Neutrophil (primary cell): Measurements from ENCODE around the gene KCNQ1.

Experiments used
- H3K27ac ChIP-seq: fragments of 200-600 bp; sonication (generic); 2 replicates; pipeline ENCODE4 v1.5.1; 2016; ENCODE audit warnings: mild to moderate bottlenecking, moderate library complexity
- H3K27me3 ChIP-seq: fragments of 200-600 bp; sonication (generic); 2 replicates; pipeline ENCODE4 v1.6.0; 2016; ENCODE audit warnings: mild to moderate bottlenecking
- H3K36me3 ChIP-seq: fragments of 200-600 bp; sonication (generic); 2 replicates; pipeline ENCODE4 v1.5.1; 2017
- H3K4me1 ChIP-seq, 2 experiments: fragments of 200-600 bp in 1 of 2; sonication (generic) in 1 of 2; 1 replicate in 1 of 2; 2 replicates in 1 of 2; pipeline versions ENCODE4 v1.5.1 to v1.6.1; 2013 to 2016; ENCODE audit warnings: low read depth in 1 of 2, low read length in 1 of 2, mild to moderate bottlenecking in 1 of 2, moderate library complexity in 1 of 2; ENCODE audit not compliant: control insufficient read depth in 1 of 2, insufficient read depth in 1 of 2
- H3K4me3 ChIP-seq, 2 experiments: fragments of 200-600 bp in 1 of 2; sonication (generic) in 1 of 2; 1 replicate in 1 of 2; 2 replicates in 1 of 2; pipeline ENCODE4 v1.5.1; 2013 to 2016; ENCODE audit warnings: low read depth in 1 of 2, low read length in 1 of 2, mild to moderate bottlenecking in 1 of 2, moderate library complexity in 1 of 2
- H3K9me3 ChIP-seq: fragments of 200-600 bp; sonication (generic); 2 replicates; pipeline ENCODE4 v1.5.1; 2016
- CTCF ChIP-seq: fragments of 200-600 bp; sonication (generic); IDR thresholded peaks from 2 replicates; pipeline ENCODE4 v1.5.1; 2016; ENCODE audit warnings: antibody characterized with exemption

The KCNQ1 gene

GRCh38 chr11:2891326-2892214 lies 446.8 kb downstream of the KCNQ1 start:
- no peak for TF ChIP-seq CTCF
- H3K36me3 ChIP-seq: no peaks in the 10 kb centered on the region
- peaks cover 63% of the 10 kb centered on the region for H3K27me3 ChIP-seq
- peak overlapping the region; percentile 55 to 64 for H3K4me3 ChIP-seq
- peaks cover 17 to 24% of the 10 kb centered on the region in 2 experiments for H3K4me1 ChIP-seq
- H3K27ac ChIP-seq: peak overlapping the region; percentile 76
- no peaks in the 10 kb centered on the region for H3K9me3 ChIP-seq

GRCh38 chr11:2892215-2892966 lies 447.6 kb downstream of the KCNQ1 start:
- H3K4me3 ChIP-seq: peak overlapping the region; percentile 55 to 64

DNA sequence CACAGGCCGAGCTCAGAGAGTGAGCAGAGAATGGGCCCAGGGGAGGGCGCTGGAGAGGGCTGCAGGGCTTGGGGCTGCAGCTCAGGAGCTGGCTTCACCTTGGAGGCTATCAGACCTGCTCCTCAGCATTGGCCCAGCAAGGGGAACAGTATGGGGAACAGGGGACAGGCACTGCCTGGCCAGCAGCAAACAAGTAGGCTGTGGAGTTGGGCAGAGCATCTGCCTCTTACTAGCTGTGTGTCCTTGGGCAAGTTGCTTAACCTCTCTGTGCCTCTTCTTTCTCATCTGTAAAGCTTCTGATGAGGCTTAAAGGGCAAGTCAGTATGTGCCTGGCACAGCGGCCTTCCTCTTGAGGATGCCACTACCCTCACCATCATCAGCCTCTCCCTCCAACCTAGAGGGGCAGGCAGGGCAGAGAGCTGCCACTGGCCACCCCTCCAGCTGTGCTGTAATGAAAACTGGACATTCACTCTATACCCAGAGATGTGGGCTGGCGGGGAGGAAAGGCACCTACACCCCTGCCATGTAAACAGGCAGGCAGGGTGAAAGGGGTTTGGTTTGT lies 448.2 kb downstream of the KCNQ1 start:
- peak overlapping the region; percentile 76 for H3K27ac ChIP-seq
- peak; percentile 48 for TF ChIP-seq CTCF
- no peaks in the 10 kb centered on the region for H3K9me3 ChIP-seq
- H3K36me3 ChIP-seq: no peaks in the 10 kb centered on the region
- H3K4me3 ChIP-seq: peak overlapping the region; percentile 55 to 64
- H3K4me1 ChIP-seq: peaks cover 21 to 30% of the 10 kb centered on the region in 2 experiments
- peaks cover 48% of the 10 kb centered on the region for H3K27me3 ChIP-seq

More at GRCh38 chr11:2892215-2892966, 447.6 kb downstream of the KCNQ1 start:
- H3K27me3 ChIP-seq: peaks cover 55% of the 10 kb centered on the region
- peaks cover 17 to 26% of the 10 kb centered on the region in 2 experiments for H3K4me1 ChIP-seq
- H3K9me3 ChIP-seq: no peaks in the 10 kb centered on the region
- H3K36me3 ChIP-seq: no peaks in the 10 kb centered on the region
- H3K27ac ChIP-seq: peak overlapping the region; percentile 76
- peak; percentile 89 for TF ChIP-seq CTCF

GRCh38 chr11:2893935-2894334 lies 449.1 kb downstream of the KCNQ1 start:
- TF ChIP-seq CTCF: no peak
- Histone ChIP-seq H3K27me3 (peaks cover 42% of the 10 kb centered on the region), H3K4me3 (no peak overlapping the region), H3K36me3 (no peaks in the 10 kb centered on the region), H3K27ac (peak overlapping the region; percentile 1), H3K9me3 (no peaks in the 10 kb centered on the region), H3K4me1 (peaks cover 30 to 34% of the 10 kb centered on the region in 2 experiments)

DNA sequence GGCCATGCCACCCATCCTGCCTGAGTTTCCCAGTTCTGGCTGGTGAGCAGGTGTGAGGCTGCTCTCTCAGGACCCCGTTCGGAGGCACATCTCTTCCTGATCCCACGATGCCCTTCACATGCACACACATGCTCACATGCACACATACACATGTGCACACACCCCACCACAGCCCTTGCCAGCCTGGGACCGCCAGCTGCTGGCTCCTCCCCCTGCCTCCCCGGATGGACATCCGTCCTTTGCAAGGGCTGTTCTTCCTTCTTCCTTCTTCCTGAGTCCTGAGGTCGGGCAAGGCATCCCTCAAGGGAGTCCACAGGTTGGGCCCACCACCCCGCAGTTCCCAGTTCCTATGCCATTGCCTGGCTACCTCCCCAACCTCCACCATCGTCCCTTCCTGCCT lies 451.2 kb downstream of the KCNQ1 start:
- H3K27ac ChIP-seq: no peak overlapping the region
- H3K4me1 ChIP-seq: peaks cover 45 to 48% of the 10 kb centered on the region in 2 experiments
- H3K4me3 ChIP-seq: no peak overlapping the region
- no peaks in the 10 kb centered on the region for H3K36me3 ChIP-seq
- peaks cover 31% of the 10 kb centered on the region for H3K27me3 ChIP-seq
- H3K9me3 ChIP-seq: no peaks in the 10 kb centered on the region
- TF ChIP-seq CTCF: no peak
